GM21723 (cell line): ENCODE data around the gene EVPL.
"Not testable (repeated sequence)": the region's sequence is repeated elsewhere in the genome, so short reads cannot be mapped to it uniquely, and the experiment has no call there.

Experiments used
- ATAC-seq: cut with Tn5 transposase; IDR thresholded peaks from one replicate; pipeline ENCODE4 v1.9.1; 2021; ENCODE audit warnings: mild to moderate bottlenecking, moderate library complexity; ENCODE audit not compliant: unreplicated experiment

The EVPL gene

DNA sequence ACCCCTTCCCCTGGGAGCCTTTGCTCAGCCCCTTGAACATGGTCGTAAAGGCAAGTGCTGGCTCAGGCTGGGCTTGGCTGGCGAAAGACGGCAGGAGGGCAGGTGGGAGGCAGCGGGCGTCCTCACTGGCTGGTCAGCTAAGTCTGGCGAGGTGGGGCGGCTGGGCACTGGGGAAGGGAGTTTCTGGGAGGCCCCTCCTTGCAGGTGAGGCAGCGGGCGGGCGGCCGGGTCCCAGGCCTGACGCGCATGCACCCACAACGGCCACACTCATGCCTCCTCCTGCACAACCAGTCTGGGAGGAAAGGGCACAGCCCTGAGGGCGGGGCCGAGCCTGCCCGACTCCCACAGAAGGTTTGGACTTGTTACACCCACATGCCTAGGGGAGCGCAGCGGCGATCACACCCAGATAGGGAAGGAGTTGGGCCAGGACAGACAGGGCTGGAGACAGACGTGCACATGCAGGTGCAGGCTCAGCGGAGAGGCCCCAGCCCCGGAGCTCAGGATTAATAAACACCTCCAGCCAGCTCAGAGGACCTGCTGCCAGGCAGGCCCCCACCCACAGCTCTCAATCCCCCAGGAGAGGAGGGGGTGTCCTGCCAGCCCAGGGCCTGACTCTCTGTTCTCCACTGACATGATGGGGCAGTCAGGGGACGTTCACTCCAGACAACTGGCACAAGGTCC lies at the start of gene EVPL:
TSS of gene EVPL (minus strand) at position 148 of the 681 bp plus-strand sequence. CDS start at position 40, 108 bp downstream.
- ATAC-seq: no peak

DNA sequence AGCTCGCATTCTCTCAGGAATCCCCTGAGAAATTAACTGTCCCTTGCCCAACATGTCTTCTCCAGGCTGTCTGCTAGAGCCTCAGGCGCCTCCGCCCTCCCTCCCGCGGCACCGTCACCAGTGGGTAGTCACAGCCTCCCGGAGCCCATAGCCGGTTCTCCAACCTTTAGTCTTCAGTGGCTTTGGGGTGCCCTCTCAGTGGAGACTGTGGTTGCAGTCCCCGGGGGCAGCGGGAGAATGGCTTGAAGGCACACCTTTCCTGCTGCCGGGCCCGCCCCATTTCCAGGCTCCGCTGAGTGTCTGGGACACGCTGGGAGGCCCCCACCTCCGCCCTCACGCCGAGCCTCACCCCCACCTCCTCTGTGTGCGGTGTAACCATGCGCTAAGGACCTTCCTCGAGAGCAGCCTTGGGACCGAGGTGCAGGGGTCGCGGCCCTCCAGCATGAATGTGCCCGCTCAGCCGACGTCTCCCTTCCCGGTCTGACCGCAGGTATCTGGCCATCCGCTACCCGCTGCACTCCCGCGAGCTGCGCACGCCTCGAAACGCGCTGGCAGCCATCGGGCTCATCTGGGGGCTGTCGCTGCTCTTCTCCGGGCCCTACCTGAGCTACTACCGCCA lies 49.1 kb upstream of the EVPL start:
- ATAC-seq: no peak

DNA sequence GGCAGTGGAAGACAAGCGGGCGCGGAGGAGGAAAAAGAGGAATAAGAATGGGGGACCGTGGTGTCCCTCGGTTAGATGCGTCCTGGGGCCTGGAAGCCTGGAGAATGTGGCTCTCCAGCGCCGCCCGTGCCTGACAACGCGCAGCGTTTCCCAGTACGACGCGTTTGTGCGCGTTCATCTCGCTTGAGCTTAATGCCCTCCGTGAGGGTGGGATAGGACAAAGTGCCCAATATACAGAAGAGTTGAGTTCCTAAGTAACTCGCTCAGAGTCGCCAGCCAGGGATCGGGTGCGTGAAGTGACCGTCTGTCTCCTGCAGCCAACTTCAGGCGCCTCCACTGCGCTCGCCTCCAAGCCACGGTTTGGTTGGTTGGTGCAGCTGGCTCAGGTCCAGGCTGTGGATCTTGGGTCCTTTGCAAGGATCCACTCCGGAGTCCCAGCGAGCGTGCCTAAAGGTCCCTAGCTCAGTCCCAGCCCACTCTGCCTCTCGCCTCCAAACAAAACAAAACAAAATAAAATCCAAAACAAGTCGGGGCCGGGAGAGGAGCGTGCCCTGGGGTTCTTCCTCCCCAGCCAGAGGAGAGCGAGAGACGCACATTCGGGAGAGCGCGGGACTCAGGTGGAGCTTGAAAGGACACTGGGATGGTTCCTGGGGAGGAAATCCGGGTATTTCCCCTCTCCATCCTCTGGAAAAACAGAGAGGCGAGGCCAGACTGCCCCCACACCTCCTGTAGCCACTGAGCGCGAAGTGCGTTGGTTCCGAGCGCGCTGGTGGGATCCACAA lies 48.4 kb upstream of the EVPL start:
- no peak for ATAC-seq

DNA sequence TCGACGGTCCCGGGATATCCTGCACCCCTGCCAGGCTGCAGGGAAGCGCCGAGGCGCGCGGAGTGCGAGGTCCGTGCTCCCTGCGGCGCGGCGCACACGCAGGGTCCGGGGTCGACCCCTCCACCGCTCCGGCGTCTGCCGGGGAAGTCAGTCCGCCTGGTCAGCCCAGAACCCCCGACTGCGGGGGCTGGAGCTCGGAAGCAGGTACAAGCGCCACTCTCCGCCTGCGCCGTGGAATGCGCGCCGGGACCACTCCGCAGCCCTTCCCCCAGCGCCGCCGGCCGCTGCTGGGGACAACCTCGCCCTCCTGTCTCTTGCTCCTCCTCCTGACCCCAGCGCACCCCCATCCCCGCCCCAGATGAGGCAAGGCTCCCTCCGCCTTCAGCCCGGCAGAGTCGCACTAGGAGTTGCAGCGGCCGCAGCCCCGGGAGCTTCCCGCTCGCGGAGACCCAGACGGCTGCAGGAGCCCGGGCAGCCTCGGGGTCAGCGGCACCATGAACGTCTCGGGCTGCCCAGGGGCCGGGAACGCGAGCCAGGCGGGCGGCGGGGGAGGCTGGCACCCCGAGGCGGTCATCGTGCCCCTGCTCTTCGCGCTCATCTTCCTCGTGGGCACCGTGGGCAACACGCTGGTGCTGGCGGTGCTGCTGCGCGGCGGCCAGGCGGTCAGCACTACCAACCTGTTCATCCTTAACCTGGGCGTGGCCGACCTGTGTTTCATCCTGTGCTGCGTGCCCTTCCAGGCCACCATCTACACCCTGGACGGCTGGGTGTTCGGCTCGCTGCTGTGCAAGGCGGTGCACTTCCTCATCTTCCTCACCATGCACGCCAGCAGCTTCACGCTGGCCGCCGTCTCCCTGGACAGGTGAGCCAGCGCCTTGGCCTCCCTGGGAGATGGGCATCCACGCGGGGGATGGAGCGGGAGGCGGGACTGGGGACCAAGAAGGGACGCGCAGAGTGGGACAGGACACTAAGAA lies 47.6 kb upstream of the EVPL start, which contains the start of gene GALR2:
TSS of gene GALR2 (plus strand) at position 392 of the 974 bp plus-strand sequence. CDS start at position 495, 103 bp downstream.
- ATAC-seq: no peak

DNA sequence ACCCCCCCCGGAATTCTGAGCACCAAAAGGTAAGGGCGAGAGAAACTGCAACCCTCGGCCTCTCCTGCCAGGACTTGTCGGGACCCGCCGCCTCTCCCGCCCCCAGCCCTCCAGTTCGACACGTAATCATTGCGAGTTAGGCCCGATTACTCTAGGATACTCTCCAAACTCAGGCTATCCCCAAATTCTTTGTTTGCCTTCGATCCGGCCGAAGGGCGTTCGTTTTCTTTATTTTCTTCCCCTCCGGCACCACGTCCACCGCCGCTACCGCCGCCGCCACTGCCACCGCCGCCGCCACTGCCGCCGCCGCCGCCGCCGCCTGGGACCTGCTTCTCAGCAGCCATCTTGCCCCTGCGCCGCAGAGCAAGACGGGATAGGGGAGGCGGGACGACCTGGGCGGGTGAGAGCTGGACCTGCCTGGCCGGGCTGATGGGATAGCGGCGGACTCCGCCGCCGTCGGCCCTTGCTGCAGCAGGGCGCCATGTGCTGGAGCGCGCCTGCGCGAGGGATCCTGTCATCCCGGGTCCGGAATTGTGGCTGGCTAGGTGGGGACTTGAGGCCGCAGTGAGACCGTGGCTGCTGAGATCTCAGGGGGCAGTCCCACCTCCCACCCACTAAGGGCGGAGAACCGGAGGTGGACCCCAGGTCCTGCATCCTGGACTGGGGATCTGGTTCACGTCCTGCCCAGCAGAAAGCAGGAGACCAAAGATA lies 45.2 kb upstream of the EVPL start, which contains the start of gene SRP68:
TSS of gene SRP68 (minus strand) at position 370 of the 711 bp plus-strand sequence. CDS start at position 344, 26 bp downstream.
- peak; percentile 86 for ATAC-seq

DNA sequence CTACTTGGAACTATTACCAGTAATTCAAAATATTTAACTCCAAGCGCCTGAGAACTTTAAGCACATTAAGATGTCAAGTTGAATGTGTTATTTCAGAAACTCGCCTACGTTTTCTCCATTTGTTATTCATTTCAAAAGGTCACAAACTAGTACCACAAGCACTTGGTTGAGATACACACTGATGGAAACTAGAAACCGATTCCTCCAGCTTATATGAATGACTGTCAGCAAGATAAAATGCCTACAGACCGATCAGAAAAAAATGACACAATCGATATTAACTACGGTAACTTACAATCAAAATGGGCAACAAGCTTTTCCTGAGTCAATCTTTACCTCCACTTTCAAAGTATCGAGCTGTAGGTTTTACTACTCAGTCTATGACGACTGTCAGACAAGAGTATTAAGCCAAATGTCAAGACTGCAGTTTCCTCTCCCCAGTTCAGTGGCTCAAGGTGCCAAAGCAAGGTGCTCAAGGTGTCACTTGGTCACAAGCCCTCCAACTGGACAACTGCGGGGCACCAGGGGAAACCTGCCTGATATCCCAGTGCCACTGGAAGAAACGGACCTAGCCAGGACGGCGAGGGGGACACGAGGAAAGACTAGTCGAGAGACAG lies 44.5 kb upstream of the EVPL start:
- peak; percentile 18 for ATAC-seq

DNA sequence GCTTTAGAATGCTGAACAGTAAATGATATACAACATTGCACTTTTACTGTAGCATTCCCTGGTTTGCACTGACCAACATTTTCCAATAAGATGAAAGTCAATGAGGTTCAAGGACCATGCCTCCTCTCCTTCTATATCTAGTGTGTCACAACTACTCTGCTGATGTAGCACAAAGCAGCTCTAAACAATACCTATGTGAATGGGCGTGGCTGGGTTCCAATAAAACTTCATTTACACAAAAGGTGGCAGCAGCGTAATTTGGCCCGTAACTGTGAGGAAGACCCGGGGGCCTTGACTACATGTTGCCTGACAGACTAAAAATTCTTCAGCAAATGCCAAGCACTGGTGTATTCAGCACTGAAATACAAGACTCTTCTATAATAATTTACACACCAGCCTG lies 38.7 kb upstream of the EVPL start:
- ATAC-seq: no peak

DNA sequence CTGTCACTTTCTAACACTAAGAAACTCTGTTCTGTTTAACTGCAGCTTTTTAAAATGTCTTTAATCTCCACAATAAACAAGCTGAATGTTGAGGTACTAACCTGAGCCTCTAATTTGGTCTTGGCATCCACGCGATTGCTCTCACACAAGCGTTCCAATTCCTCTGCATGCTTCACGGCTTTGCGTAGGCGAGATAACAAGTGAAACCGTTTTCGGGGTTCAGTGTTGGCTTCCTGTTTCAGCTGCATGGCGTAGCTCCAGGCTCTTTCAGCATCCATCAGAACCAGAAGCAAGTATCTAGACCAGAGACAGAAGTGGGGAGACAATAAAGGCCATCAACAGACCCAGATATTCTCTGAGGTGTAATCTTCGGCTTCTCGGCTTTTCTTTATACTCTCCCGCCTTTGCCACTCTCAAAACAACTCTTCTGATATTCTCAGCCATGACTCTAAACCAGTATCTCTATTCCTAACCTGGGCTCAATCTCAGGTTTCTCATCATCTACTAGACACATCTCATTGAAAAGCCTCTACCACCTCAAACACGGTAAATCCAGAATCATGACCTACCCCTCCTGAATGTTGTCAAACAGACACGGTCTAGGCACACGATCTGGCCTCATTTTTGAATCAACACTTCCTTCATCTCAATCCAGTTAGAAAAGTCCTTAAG lies 36.9 kb upstream of the EVPL start:
- no peak for ATAC-seq

DNA sequence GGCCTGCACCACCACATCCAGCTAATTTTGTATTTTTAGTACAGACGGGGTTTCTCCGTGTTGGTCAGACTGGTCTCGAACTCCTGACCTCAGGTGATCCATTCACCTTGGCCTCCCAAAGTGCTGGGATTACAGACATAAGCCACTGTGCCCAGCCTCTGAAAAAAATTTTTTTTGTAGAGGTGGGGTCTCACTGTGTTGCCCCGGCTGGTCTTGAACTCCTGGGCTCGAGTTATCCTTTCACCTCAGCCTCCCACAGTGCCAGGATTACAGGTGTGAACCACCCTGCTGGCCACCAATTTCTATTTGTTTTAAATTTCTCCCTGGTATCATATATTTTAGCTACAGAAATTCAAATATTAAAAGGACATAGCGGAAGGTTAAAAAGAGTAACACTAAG lies 31.2 kb upstream of the EVPL start:
- ATAC-seq: not testable (repeated sequence)

DNA sequence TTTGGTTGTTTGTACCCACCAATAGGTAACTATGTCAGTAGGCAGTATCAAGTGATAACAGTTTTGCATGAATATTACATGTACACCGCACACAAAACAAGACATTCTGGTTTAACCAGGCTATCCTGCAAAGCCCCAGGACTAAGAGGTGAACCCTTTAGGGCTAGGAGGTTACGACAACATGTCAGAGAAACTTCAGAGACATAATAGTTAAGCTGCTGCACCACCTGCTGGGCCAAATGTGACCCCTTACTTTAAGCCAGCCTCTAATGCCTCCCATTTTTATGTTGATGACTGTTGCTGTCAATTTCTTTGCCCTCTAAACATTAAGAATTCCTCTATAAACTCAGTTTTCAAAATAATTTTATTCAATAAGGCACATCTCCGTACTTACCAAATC lies 29.8 kb upstream of the EVPL start:
- no peak for ATAC-seq

DNA sequence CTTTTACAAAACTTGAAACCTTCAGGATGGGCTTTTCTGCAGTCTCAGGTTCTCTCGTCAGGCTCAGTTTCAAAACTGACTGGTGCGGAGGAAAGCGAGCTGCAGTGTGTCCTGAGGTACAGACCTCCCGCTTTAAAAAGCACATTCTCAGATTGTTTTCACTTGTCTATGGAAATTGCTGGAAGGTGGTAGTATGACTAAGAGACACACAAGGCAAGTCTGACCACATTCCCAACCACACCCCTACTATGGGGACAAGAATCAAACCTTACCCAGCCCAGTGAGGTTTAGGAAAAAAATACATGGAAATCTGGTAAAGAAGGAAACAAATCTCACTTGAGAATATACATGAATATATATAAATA lies 27.0 kb upstream of the EVPL start:
- no peak for ATAC-seq

DNA sequence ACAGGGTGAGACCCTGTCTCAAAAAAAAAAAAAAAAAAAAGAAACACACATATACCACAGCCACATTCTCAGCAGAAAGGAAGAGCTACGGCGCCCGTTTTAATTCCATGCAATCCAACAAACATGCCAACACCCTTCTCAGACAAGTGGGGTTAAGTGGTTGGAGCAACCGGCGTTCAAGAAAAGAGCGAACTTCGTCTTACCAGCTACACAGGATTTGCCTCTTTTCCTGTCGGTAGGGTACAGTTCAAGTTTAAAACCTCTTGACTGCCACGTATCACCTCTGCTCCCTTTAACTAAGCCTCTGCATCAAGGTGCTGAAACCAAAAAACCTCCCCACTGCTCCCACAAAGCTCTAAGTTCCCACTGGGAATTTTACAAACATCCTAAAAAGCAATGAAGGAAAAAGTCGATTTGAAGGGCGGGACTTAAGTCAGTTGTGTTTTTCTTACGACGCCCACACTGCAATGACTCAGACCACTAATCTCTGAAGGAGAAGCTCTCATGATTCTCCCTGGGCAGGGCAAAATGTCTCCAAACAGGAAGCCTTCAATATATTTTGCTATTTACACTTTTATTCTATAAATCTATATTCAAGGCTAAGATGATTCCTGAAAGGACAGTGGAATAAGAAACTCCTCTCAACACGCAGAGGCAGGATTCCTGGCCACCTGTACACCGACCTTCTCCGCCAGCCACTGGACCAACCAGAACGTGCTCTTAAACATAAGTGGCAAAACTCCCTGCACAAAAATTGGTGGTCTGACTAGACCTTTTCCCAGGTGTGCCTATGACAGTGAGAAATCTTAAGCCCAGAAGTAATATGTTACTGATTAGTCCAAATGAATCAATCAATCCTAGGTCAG lies 26.4 kb upstream of the EVPL start:
- ATAC-seq: no peak

DNA sequence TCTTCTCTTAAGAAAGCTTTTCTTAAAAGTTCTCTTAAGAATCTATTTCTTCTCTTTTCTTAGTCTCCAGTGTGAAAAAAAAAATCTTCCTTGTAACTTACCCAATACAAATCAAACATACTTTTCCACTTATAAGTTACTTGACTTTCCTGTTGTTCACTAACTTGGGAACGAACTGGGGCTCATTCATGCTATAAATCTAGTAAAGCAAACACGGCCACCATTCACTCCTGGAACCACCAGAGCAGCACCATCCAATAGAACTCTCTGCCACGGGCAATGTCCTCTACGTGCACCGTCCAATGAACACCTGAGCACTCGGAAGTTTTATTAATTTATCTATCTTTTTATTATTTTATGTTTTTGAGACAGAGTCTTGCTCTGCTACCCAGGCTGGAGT lies 24.5 kb upstream of the EVPL start:
- no peak for ATAC-seq

DNA sequence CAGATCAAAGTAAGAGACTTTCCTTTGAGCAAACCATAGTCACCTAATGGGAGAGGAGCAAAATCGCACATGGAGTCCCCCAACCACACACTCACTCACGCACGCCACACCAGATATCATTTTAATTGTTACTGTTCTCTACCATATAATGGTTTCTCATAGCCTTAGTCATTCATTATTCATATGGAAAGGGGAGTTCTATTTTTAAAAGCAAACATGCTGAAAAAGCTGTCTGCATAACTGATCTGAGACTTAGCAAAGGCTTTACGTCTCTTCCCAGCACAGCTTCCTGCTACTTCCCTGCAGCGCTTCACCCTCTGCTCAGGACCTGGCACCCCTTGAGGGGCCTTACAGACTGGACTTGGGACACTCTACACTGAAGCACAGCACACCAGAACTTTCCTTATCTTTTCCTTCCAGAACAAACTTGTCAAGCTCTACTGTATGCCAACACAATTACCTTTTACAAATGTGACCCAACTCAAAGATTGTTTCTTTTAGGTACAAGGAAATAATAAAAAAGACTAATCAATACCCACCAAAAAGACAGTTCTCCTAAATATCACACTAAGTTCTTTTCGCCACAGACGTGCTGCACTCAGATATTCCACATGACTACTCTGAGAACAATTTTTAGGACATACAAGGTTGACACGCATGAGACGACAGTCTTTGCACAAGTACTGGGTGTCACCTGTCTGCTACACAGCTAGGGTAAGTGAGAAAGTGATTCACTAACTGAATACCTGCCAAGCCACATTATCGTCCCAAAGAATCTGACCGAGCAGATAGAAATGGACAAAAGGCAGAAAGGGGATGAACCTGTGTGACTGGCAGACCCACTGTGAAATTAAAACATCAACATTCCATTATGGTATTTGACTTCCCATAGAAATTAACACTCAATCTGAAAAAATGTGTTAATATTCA lies 23.7 kb upstream of the EVPL start:
- no peak for ATAC-seq

DNA sequence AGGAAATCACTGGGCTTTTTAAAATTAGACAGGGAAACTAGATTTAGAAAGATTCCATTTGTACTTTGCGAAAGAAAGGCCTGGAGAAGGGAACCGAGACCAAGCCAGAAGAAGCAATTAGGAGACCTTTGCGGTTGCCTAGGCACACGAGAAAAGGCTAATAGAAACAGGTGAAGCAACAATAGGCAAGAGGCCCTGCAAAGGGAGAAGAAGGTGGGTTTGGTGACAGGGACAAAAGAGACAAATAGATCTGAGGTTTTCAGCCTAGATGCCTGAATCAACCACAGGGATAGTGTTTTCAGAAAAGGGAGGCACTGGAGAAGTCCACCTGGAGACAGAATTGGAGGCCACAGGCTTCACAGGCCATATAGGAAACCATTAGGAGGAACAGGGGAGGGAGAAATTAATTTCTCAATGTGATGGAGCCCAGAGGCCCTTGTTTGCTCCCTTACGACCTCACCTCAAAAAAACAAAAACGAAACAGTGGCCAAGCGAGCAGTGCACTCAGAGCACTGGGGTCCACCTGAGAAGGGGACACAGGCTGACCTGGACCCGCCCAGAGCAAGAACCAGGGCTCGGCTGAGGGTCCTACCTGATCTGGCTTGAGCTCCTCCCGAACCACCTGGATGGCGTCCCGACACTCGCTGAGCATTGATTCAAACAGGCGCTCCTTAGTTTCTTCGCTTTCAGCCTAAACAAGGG lies 22.9 kb upstream of the EVPL start:
- ATAC-seq: no peak

DNA sequence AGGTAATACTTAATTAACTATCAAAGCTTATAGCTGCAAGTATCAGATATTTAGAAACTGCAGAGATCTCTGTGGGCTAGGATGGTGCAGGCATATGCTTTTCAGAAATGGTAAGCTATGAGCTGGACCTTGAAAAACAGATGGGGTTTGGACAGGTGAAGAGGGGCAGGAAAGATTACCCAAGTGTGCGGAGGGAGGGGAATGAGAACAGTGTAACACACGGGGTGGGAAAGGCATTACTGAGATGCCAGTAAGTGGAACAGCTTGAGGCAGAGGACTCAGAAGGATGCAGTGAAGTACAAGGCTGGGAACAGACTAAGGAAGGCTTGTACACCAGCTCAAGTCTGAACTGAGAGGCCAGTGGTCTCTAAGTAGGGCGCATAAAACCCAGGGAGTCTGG lies 22.1 kb upstream of the EVPL start:
- ATAC-seq: no peak
